Measurements from ENCODE around the gene SMARCA2. TPM values are rescaled to one million over a fixed set of nuclear protein-coding genes. Genes with fewer than 3 reads are reported as not detected.
A peak's percentile ranks its signal among the peaks of the same experiment; 100 is the strongest.

Gene SMARCA2
- total and polyA plus RNA-seq, 9 of the 15 experiments (the other 6 are each of a cell fraction or from before 2014, with no cell fraction given): 8.0 to 34.8 (median 25.5) TPM

- no peak for DNase-seq (ENCODE audit: extremely low read depth in 1 of 4, low spot score in 3 of 4)
- Histone ChIP-seq H3K36me3 (ENCODE audit: control insufficient read depth, insufficient read depth, low read length) (peaks cover 18% of the 10 kb centered on the region; the same call in 1 of the 3 replicates), H3K9me1 (ENCODE audit: control insufficient read depth, insufficient read depth, low read length) (no peaks in the 10 kb centered on the region), H2AFZ (ENCODE audit: low read depth, low read length) (no peak overlapping the region), H3K4me2 (ENCODE audit: insufficient read depth, low read length) (no peak overlapping the region), H3K4me1 (replicated peaks in 1 of 2; ENCODE audit: control insufficient read depth in 2 of 2, insufficient read depth in 2 of 2, low read length in 2 of 2) (no peaks in the 10 kb centered on the region), H3K9ac (ENCODE audit: insufficient read depth in 1 of 2, low read depth in 2 of 2, low read length in 2 of 2) (no peak overlapping the region), H3K79me2 (ENCODE audit: control insufficient read depth, insufficient read depth, low read length) (no peaks in the 10 kb centered on the region), H3K9me3 (replicated peaks; ENCODE audit: control insufficient read depth, insufficient read depth, low read depth, low read length) (no peaks in the 10 kb centered on the region), H3K27ac (ENCODE audit: extremely low read depth, low read depth, low read length) (no peak overlapping the region), H4K20me1 (replicated peaks; ENCODE audit: control insufficient read depth, insufficient read depth, low read length) (no peaks in the 10 kb centered on the region), H3K4me3 (no peak overlapping the region), H3K27me3 (ENCODE audit: control insufficient read depth in 2 of 2, insufficient read depth in 2 of 2, low read length in 2 of 2) (no peaks in the 10 kb centered on the region)
- no peak for TF ChIP-seq ZBTB34 (CRISPR knock-in tag; IDR thresholded peaks at IDR 0.05)
- no peak for TF ChIP-seq RNF2 (IDR thresholded peaks at IDR 0.05)
- TF ChIP-seq RAD21 (CRISPR knock-in tag; conservative IDR thresholded peaks at IDR 0.05 in 1 of 2, IDR thresholded peaks at IDR 0.05 in 1 of 2): peak in 1 of 2 experiments; percentile 32; a peak in 2 of 4 replicates
- no peak for TF ChIP-seq ETS2 (tag; IDR thresholded peaks at IDR 0.05; ENCODE audit: borderline replicate concordance, poor library complexity, severe bottlenecking)
- TF ChIP-seq ARNT (IDR thresholded peaks at IDR 0.05): no peak
- TF ChIP-seq, protein P1, sequence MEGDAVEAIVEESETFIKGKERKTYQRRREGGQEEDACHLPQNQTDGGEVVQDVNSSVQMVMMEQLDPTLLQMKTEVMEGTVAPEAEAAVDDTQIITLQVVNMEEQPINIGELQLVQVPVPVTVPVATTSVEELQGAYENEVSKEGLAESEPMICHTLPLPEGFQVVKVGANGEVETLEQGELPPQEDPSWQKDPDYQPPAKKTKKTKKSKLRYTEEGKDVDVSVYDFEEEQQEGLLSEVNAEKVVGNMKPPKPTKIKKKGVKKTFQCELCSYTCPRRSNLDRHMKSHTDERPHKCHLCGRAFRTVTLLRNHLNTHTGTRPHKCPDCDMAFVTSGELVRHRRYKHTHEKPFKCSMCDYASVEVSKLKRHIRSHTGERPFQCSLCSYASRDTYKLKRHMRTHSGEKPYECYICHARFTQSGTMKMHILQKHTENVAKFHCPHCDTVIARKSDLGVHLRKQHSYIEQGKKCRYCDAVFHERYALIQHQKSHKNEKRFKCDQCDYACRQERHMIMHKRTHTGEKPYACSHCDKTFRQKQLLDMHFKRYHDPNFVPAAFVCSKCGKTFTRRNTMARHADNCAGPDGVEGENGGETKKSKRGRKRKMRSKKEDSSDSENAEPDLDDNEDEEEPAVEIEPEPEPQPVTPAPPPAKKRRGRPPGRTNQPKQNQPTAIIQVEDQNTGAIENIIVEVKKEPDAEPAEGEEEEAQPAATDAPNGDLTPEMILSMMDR (IDR thresholded peaks at IDR 0.05 in 2 of 3, conservative IDR thresholded peaks at IDR 0.05 in 1 of 3; ENCODE audit: insufficient read depth in 2 of 3, low read depth in 1 of 3, low read length in 3 of 3): 0 out of 6 replicates have a peak, but pooled peaks of 2 of the 3 experiments have one; percentile 9
- TF ChIP-seq FOXA1 (IDR thresholded peaks at IDR 0.05; ENCODE audit: borderline replicate concordance): no peak
- TF ChIP-seq NCOA1 (IDR thresholded peaks at IDR 0.05; ENCODE audit: low read depth): no peak
- ATAC-seq: no peak
- ChIA-PET POLR2A (interaction anchor here (0.6 kb wide), 1 partner anchor 168 kb away, joined by 3 read pairs; no protein-coding TSS in a partner anchor), CTCF (ENCODE audit: low intra/inter-chr PET ratio) (no interaction called here)
- no peak for FAIRE-seq
- intact Hi-C loops (cut with micrococcal nuclease) (no loop called here), in situ Hi-C loops (cut with MboI) (no loop called here)
- no TSS peak for BruUV-seq (replicated peaks)
- 84% methylated on average over 8 of the region's 8 CpGs for WGBS (ENCODE audit: insufficient coverage, low coverage, missing lambda C conversion rate)
Measured at GRCh38 chr9:2066312-2067273, 51.4 kb downstream of the SMARCA2 start.

All from K562 (cell line).